IMR-90 (cell line): ENCODE results near the gene OR9A2. TPM values are rescaled to one million over a fixed set of nuclear protein-coding genes. Genes with fewer than 3 reads are reported as not detected.

Source experiments
- ATAC-seq: fragments of 200-7000 bp; cut with Tn5 transposase; 2 replicates; pipeline ENCODE4 v1.9.1; 2020; ENCODE audit warnings: low read depth, mild to moderate bottlenecking, moderate library complexity
- BruUV-seq: library from RNA; stranded (reverse); fragments of 400-500 nt; replicated peaks from 2 replicates; lab custom pipeline; 2021; lab: Mats Ljungman, UMichigan
- CTCF ChIA-PET: fragments of 300-600 bp; formaldehyde crosslinking; extraction: SDS; loops from one replicate; lab custom pipeline; 2021; ENCODE audit warnings: antibody characterized with exemption; lab: Yijun Ruan, JAX
- POLR2A ChIA-PET: fragments of 300-600 bp; sonication (Branson Sonifier 250); formaldehyde crosslinking; loops from one replicate; lab custom pipeline; 2022; ENCODE audit warnings: antibody characterized with exemption; ENCODE audit not compliant: unreplicated experiment; lab: Charles Lee
- DNase-seq: peaks from one replicate; pipeline ENCODE4 v3.0.0; 2013
- H2AFZ ChIP-seq: replicated peaks from 2 replicates; pipeline ENCODE3; 2013; ENCODE audit warnings: low read length, mild to moderate bottlenecking; ENCODE audit not compliant: poor library complexity
- H2AK5ac ChIP-seq: 2 replicates; pipeline ENCODE4 v1.6.1; 2013; ENCODE audit warnings: low read depth, low read length, inconsistent platforms
- H2AK9ac ChIP-seq: replicated peaks from 2 replicates; pipeline ENCODE3; 2013; ENCODE audit warnings: mild to moderate bottlenecking, low read depth, low read length, moderate library complexity; ENCODE audit not compliant: poor library complexity
- H2BK120ac ChIP-seq: 2 replicates; pipeline ENCODE4 v1.6.1; 2013; ENCODE audit warnings: low read depth, low read length, inconsistent platforms
- H2BK15ac ChIP-seq: 3 replicates; pipeline ENCODE4 v1.6.1; 2013; ENCODE audit warnings: low read depth, low read length, inconsistent platforms
- H2BK20ac ChIP-seq: 2 replicates; pipeline ENCODE4 v1.6.1; 2013; ENCODE audit warnings: low read depth, mild to moderate bottlenecking, inconsistent platforms, low read length, moderate library complexity
- H2BK5ac ChIP-seq: 2 replicates; pipeline ENCODE4 v1.6.1; 2013; ENCODE audit warnings: mild to moderate bottlenecking, low read depth, low read length, inconsistent platforms; ENCODE audit not compliant: poor library complexity, severe bottlenecking
- H3K14ac ChIP-seq: replicated peaks from 2 replicates; pipeline ENCODE4 v1.6.1; 2013; ENCODE audit warnings: low read depth, low read length, inconsistent platforms
- H3K18ac ChIP-seq: 2 replicates; pipeline ENCODE4 v1.6.1; 2013; ENCODE audit warnings: low read depth, low read length, control low read depth
- H3K23ac ChIP-seq: 2 replicates; pipeline ENCODE4 v1.6.1; 2013; ENCODE audit warnings: low read depth, low read length, inconsistent platforms
- H3K27ac ChIP-seq: 2 replicates; pipeline ENCODE4 v1.5.1; 2013; ENCODE audit warnings: mild to moderate bottlenecking, control low read depth, low read length; ENCODE audit not compliant: insufficient read depth
- H3K27me3 ChIP-seq: 2 replicates; pipeline ENCODE4 v1.6.1; 2013; ENCODE audit warnings: low read length; ENCODE audit not compliant: control insufficient read depth, insufficient read depth
- H3K36me3 ChIP-seq: 2 replicates; pipeline ENCODE4 v1.6.1; 2013; ENCODE audit warnings: low read length, mixed read lengths; ENCODE audit not compliant: control insufficient read depth, insufficient read depth
- H3K4ac ChIP-seq: 2 replicates; pipeline ENCODE4 v1.6.1; 2013; ENCODE audit warnings: low read depth, low read length, inconsistent platforms
- H3K4me1 ChIP-seq: 2 replicates; pipeline ENCODE4 v1.6.1; 2013; ENCODE audit warnings: low read length, mixed read lengths; ENCODE audit not compliant: control insufficient read depth, insufficient read depth
- H3K4me2 ChIP-seq: 2 replicates; pipeline ENCODE4 v1.6.1; 2013; ENCODE audit warnings: low read depth, mild to moderate bottlenecking, control low read depth, low read length, moderate library complexity
- H3K4me3 ChIP-seq: 2 replicates; pipeline ENCODE4 v1.5.1; 2013; ENCODE audit warnings: low read depth, mild to moderate bottlenecking, control low read depth, low read length, moderate library complexity; ENCODE audit not compliant: insufficient read depth
- H3K56ac ChIP-seq: 2 replicates; pipeline ENCODE4 v1.6.1; 2013; ENCODE audit warnings: low read length, inconsistent platforms; ENCODE audit not compliant: insufficient read depth; ENCODE audit errors: extremely low read depth
- H3K79me1 ChIP-seq, 2 experiments: 2 replicates each; pipeline ENCODE4 v1.6.1; 2013; ENCODE audit warnings: low read length in 2 of 2, inconsistent platforms in 1 of 2, low read depth in 1 of 2
- H3K9ac ChIP-seq: 2 replicates; pipeline ENCODE4 v1.6.1; 2013; ENCODE audit warnings: low read depth, low read length, control low read depth
- H3K9me1 ChIP-seq: 2 replicates; pipeline ENCODE4 v1.6.1; 2013; ENCODE audit warnings: low read length, inconsistent platforms; ENCODE audit not compliant: insufficient read depth
- H3K9me3 ChIP-seq: 2 replicates; pipeline ENCODE4 v1.6.1; 2013; ENCODE audit warnings: low read length; ENCODE audit not compliant: control insufficient read depth, insufficient read depth
- H4K20me1 ChIP-seq: 2 replicates; pipeline ENCODE4 v1.6.1; 2013; ENCODE audit warnings: low read length, inconsistent platforms; ENCODE audit not compliant: insufficient read depth
- H4K5ac ChIP-seq: 2 replicates; pipeline ENCODE4 v1.6.1; 2013; ENCODE audit warnings: mild to moderate bottlenecking, low read depth, low read length, control low read depth
- H4K8ac ChIP-seq, 2 experiments: 2 replicates each; pipeline ENCODE4 v1.6.1; 2013; ENCODE audit warnings: low read depth in 2 of 2, low read length in 2 of 2, control low read depth in 1 of 2, inconsistent platforms in 1 of 2
- H4K91ac ChIP-seq: 2 replicates; pipeline ENCODE4 v1.6.1; 2013; ENCODE audit warnings: low read depth, low read length, inconsistent platforms; ENCODE audit not compliant: insufficient read depth
- BHLHE40 ChIP-seq: fragments of 150-350 bp; IDR thresholded peaks from 2 replicates; pipeline ENCODE4 v1.6.1; 2016; ENCODE audit warnings: mild to moderate bottlenecking, low read depth, low read length
- CEBPB ChIP-seq: IDR thresholded peaks from 2 replicates; pipeline ENCODE4 v1.6.1; 2012; ENCODE audit warnings: low read depth, low read length, improper control_type of control experiment
- CHD1 ChIP-seq: IDR thresholded peaks from 2 replicates; pipeline ENCODE4 v1.6.1; 2012; ENCODE audit warnings: low read depth, low read length, improper control_type of control experiment
- ELK1 ChIP-seq: fragments of 150-350 bp; IDR thresholded peaks from 2 replicates; pipeline ENCODE4 v1.6.1; 2016; ENCODE audit warnings: low read depth, mild to moderate bottlenecking, low read length, moderate library complexity, borderline replicate concordance
- MAZ ChIP-seq: IDR thresholded peaks from 2 replicates; pipeline ENCODE4 v1.6.1; 2012; ENCODE audit warnings: low read depth, mild to moderate bottlenecking, low read length, improper control_type of control experiment, moderate library complexity, borderline replicate concordance
- MXI1 ChIP-seq: IDR thresholded peaks from 2 replicates; pipeline ENCODE4 v1.6.1; 2012; ENCODE audit warnings: low read depth, mild to moderate bottlenecking, low read length, moderate library complexity, borderline replicate concordance
- NFE2L2 ChIP-seq: fragments of 150-350 bp; IDR thresholded peaks from 2 replicates; pipeline ENCODE4 v1.6.1; 2016; ENCODE audit warnings: low read depth, mild to moderate bottlenecking, low read length
- RAD21 ChIP-seq: IDR thresholded peaks from 2 replicates; pipeline ENCODE4 v1.6.1; 2012; ENCODE audit warnings: low read length, improper control_type of control experiment
- RFX5 ChIP-seq: IDR thresholded peaks from 2 replicates; pipeline ENCODE4 v1.8.0; 2012; ENCODE audit warnings: low read depth, mild to moderate bottlenecking, low read length, moderate library complexity
- SMC3 ChIP-seq: fragments of 150-350 bp; IDR thresholded peaks from 2 replicates; pipeline ENCODE4 v1.6.1; 2016; ENCODE audit warnings: low read depth, mild to moderate bottlenecking, antibody characterized with exemption, low read length, moderate library complexity
- USF2 ChIP-seq: fragments of 150-350 bp; IDR thresholded peaks from 2 replicates; pipeline ENCODE4 v1.6.1; 2017; ENCODE audit warnings: mild to moderate bottlenecking, antibody characterized with exemption, low read length, low read depth
- WGBS, 2 experiments: methylation state at CpG; one replicate each; pipeline versions ENCODE4 v1.1.5 to v1.1.7; 2013; ENCODE audit warnings: missing lambda C conversion rate in 2 of 2; ENCODE audit not compliant: insufficient read length in 1 of 2; ENCODE audit errors: extremely low coverage in 2 of 2; 5-methylcytosine and 5-hydroxymethylcytosine counted together
- dilution Hi-C: fragments of 300-500 bp; cut with HindIII; formaldehyde crosslinking; loops from one replicate; pipeline ENCODE4 v1.14.3; 2018; ENCODE audit warnings: low sequenced_read_pairs; ENCODE audit not compliant: unreplicated experiment
- in situ Hi-C: fragments of 300-500 bp; cut with MboI; formaldehyde crosslinking; loops from 3 replicates; pipeline ENCODE4 v1.14.3; 2019; ENCODE audit warnings: low sequenced_read_pairs, inconsistent platforms, mixed read lengths
- intact Hi-C: fragments of 100-400 bp; cut with micrococcal nuclease; formaldehyde crosslinking; loops from 2 replicates; pipeline ENCODE4 v1.10.0; 2022
- polyA plus RNA-seq, 3 experiments: library from polyadenylated mRNA; depleted of rRNA; stranded (reverse); fragments of >200 nt; gene quantifications; 2 replicates each; pipeline ENCODE4 v1.2.3, GENCODE V29; 2012; ENCODE audit warnings: low replicate concordance in 1 of 3
- total RNA-seq: library from RNA; depleted of rRNA; stranded (reverse); fragments of >200 nt; gene quantifications from 2 replicates; pipeline ENCODE4 v1.2.3, GENCODE V29; 2012
- TF ChIP-seq, protein P1 (sequence below): conservative IDR thresholded peaks from 2 replicates; pipeline ENCODE4 v1.5.1; 2012; ENCODE audit warnings: mild to moderate bottlenecking, low read depth, low read length, improper control_type of control experiment

Gene OR9A2
- total and polyA plus RNA-seq, 2 of the 4 experiments (the other 2 are of a cell fraction), result not detected

DNA sequence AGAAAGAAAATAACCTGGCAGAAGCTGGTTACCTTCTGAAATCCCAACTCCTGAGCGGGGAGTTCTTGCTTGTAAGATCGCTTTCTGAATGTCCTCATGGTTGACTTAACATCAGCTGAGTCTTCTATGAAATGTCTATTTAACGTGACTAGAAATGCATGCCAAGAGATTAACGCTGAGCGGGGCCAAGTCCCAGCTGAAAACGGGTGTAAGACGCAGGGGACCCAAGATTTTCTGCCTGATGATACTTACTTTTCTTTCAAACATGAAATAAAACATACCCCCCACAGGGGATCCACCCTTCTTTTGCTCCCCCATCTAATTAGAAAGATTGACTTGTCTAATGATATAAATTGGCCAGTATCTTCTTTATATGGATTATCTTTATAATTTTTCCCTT lies 14.9 kb downstream of the OR9A2 start:
- in situ Hi-C loops (loop anchor here (5.0 to 25.0 kb wide), 2 partner anchors 205 to 425 kb away; partner anchors contain the start of gene TAS2R60), intact Hi-C loops (no loop called here), dilution Hi-C loops (no loop called here)
- Histone ChIP-seq H3K14ac (no peak overlapping the region), H3K4ac (no peak overlapping the region), H3K23ac (no peak overlapping the region), H2BK120ac (no peak overlapping the region), H4K5ac (no peak overlapping the region), H2BK20ac (no peak overlapping the region), H3K9me3 (no peaks in the 10 kb centered on the region), H3K4me2 (no peak overlapping the region), H4K20me1 (no peaks in the 10 kb centered on the region), H3K18ac (no peak overlapping the region), H3K4me1 (no peaks in the 10 kb centered on the region), H3K9me1 (no peaks in the 10 kb centered on the region), H2BK5ac (no peak overlapping the region), H3K56ac (no peak overlapping the region), H3K36me3 (no peaks in the 10 kb centered on the region), H2AK5ac (no peak overlapping the region), H3K27ac (no peak overlapping the region), H4K8ac (no peak overlapping the region), H2BK15ac (no peak overlapping the region), H3K9ac (no peak overlapping the region), H4K91ac (no peak overlapping the region), H3K79me1 (no peaks in the 10 kb centered on the region), H2AFZ (no peak overlapping the region), H2AK9ac (no peak overlapping the region), H3K4me3 (no peak overlapping the region), H3K27me3 (no peaks in the 10 kb centered on the region)
- TF ChIP-seq SMC3, result no peak
- no peak for TF ChIP-seq RFX5
- no peak for TF ChIP-seq ELK1
- TF ChIP-seq RAD21, result no peak
- TF ChIP-seq CHD1, result no peak
- TF ChIP-seq MAZ, result no peak
- no peak for TF ChIP-seq BHLHE40
- TF ChIP-seq NFE2L2, result no peak
- no peak for TF ChIP-seq USF2
- TF ChIP-seq CEBPB, result no peak
- TF ChIP-seq, protein P1, sequence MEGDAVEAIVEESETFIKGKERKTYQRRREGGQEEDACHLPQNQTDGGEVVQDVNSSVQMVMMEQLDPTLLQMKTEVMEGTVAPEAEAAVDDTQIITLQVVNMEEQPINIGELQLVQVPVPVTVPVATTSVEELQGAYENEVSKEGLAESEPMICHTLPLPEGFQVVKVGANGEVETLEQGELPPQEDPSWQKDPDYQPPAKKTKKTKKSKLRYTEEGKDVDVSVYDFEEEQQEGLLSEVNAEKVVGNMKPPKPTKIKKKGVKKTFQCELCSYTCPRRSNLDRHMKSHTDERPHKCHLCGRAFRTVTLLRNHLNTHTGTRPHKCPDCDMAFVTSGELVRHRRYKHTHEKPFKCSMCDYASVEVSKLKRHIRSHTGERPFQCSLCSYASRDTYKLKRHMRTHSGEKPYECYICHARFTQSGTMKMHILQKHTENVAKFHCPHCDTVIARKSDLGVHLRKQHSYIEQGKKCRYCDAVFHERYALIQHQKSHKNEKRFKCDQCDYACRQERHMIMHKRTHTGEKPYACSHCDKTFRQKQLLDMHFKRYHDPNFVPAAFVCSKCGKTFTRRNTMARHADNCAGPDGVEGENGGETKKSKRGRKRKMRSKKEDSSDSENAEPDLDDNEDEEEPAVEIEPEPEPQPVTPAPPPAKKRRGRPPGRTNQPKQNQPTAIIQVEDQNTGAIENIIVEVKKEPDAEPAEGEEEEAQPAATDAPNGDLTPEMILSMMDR, result no peak
- TF ChIP-seq MXI1, result no peak
- WGBS, 2 experiments, result 30% methylated on average over 2 of the region's 7 CpGs; no CpG with 5 or more reads in 1 of the 2 experiments
- BruUV-seq, result no TSS peak
- no peak for ATAC-seq
- ChIA-PET CTCF (interaction anchor here (0.8 to 5.3 kb wide), 2 partner anchors 8 to 205 kb away, joined by 5 to 69 read pairs; no protein-coding TSS in a partner anchor), POLR2A (no interaction called here)
- no peak for DNase-seq
